ENCODE results near the gene RASGRF2. TPM values are rescaled to one million over a fixed set of nuclear protein-coding genes. Genes with fewer than 3 reads are reported as not detected.

The RASGRF2 gene
- total RNA-seq, 1 donor from 2014 or later = 0.05 TPM

GRCh38 chr5:81075041-81075440, 114.9 kb downstream of the RASGRF2 start:
- peaks cover 4% of the 10 kb centered on the region for H3K27me3 Mint-ChIP-seq (ENCODE audit: unreplicated experiment)
- H3K36me3 Mint-ChIP-seq (ENCODE audit: unreplicated experiment) = no peaks in the 10 kb centered on the region
- H3K27ac Mint-ChIP-seq (ENCODE audit: unreplicated experiment) = no peak overlapping the region
- H3K4me1 Mint-ChIP-seq (ENCODE audit: unreplicated experiment) = no peaks in the 10 kb centered on the region
- TF ChIP-seq, protein P1, sequence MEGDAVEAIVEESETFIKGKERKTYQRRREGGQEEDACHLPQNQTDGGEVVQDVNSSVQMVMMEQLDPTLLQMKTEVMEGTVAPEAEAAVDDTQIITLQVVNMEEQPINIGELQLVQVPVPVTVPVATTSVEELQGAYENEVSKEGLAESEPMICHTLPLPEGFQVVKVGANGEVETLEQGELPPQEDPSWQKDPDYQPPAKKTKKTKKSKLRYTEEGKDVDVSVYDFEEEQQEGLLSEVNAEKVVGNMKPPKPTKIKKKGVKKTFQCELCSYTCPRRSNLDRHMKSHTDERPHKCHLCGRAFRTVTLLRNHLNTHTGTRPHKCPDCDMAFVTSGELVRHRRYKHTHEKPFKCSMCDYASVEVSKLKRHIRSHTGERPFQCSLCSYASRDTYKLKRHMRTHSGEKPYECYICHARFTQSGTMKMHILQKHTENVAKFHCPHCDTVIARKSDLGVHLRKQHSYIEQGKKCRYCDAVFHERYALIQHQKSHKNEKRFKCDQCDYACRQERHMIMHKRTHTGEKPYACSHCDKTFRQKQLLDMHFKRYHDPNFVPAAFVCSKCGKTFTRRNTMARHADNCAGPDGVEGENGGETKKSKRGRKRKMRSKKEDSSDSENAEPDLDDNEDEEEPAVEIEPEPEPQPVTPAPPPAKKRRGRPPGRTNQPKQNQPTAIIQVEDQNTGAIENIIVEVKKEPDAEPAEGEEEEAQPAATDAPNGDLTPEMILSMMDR (IDR thresholded peaks at IDR 0.05) = no peak
- no peak overlapping the region for H3K4me3 Mint-ChIP-seq (ENCODE audit: unreplicated experiment)
- no peak for DNase-seq (ENCODE audit: extremely low spot score, unreplicated experiment)
- peaks cover 4% of the 10 kb centered on the region for H3K9me3 Mint-ChIP-seq (ENCODE audit: unreplicated experiment)

- H3K9me3 Mint-ChIP-seq (ENCODE audit: unreplicated experiment) = peaks cover 4% of the 10 kb centered on the region
- DNase-seq (ENCODE audit: extremely low spot score, unreplicated experiment) = no peak
- H3K27ac Mint-ChIP-seq (ENCODE audit: unreplicated experiment) = no peak overlapping the region
- no peak overlapping the region for H3K4me3 Mint-ChIP-seq (ENCODE audit: unreplicated experiment)
- TF ChIP-seq, protein P1 (IDR thresholded peaks at IDR 0.05) = no peak
- no peaks in the 10 kb centered on the region for H3K4me1 Mint-ChIP-seq (ENCODE audit: unreplicated experiment)
- peaks cover 4% of the 10 kb centered on the region for H3K27me3 Mint-ChIP-seq (ENCODE audit: unreplicated experiment)
- no peaks in the 10 kb centered on the region for H3K36me3 Mint-ChIP-seq (ENCODE audit: unreplicated experiment)
Measured at GRCh38 chr5:81077105-81077504, 116.9 kb downstream of the RASGRF2 start.

DNA sequence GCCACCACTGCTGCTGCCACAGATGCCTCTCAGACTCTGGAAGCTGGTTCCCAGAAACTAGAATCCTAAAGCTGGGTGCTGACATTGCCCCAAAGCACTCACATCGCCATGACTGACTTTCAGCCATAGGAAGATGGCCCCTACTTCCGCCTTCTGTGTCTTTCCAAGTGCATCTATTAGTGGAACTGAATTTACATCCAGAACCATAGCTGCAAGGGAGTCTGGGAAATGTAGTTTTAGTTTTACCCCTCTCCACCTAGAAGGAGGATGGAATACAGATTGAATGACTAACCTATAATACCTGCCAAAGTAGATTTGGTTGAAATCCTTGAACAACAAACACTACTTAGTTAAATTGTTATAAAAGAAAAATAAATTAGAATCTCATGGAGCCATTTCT, 118.8 kb downstream of the RASGRF2 start:
- H3K9me3 Mint-ChIP-seq (ENCODE audit: unreplicated experiment) = peaks cover 4% of the 10 kb centered on the region
- no peak overlapping the region for H3K27ac Mint-ChIP-seq (ENCODE audit: unreplicated experiment)
- TF ChIP-seq, protein P1 (IDR thresholded peaks at IDR 0.05) = no peak
- H3K27me3 Mint-ChIP-seq (ENCODE audit: unreplicated experiment) = peaks cover 4% of the 10 kb centered on the region
- no peak for DNase-seq (ENCODE audit: extremely low spot score, unreplicated experiment)
- H3K36me3 Mint-ChIP-seq (ENCODE audit: unreplicated experiment) = no peaks in the 10 kb centered on the region
- H3K4me3 Mint-ChIP-seq (ENCODE audit: unreplicated experiment) = no peak overlapping the region
- H3K4me1 Mint-ChIP-seq (ENCODE audit: unreplicated experiment) = no peaks in the 10 kb centered on the region

DNA sequence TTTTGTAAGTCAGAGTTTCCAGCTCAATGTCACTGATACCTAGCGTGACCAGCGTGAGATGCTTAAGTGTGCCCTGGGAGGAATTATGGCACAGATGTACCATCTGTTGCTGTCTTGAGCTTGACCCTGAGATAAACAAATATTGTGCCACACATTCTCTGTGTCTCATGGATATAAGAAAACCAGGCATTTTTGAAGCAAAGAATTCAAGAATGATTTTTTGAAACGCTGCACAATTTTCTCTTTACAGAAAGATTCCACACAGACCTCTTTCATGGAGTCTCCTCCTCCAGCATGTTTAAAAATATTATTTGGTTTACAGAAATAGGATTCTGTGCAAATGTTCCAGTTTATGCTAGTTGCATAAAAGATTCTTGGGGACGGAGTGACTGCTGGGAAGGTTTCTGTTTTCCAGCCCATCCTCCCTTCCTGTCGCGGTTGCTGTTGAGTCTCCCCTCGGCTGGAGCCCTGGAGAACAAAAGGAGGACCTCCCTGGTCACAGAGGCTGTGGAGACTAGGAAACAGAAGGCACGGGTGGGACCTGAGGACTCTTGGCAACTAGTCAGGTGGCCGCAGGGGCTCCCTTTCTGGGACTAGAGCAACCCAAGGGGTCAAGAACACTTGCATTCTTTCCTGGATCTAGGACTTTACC, 120.8 kb downstream of the RASGRF2 start:
- Mint-ChIP-seq H3K9me3 (ENCODE audit: unreplicated experiment) (peaks cover 4% of the 10 kb centered on the region), H3K4me1 (ENCODE audit: unreplicated experiment) (no peaks in the 10 kb centered on the region)

GRCh38 chr5:81081461-81081835, 121.3 kb downstream of the RASGRF2 start:
- peaks cover 11% of the 10 kb centered on the region for H3K27me3 Mint-ChIP-seq (ENCODE audit: unreplicated experiment)
- H3K4me3 Mint-ChIP-seq (ENCODE audit: unreplicated experiment) = no peak overlapping the region
- no peaks in the 10 kb centered on the region for H3K4me1 Mint-ChIP-seq (ENCODE audit: unreplicated experiment)
- no peak for DNase-seq (ENCODE audit: extremely low spot score, unreplicated experiment)
- H3K36me3 Mint-ChIP-seq (ENCODE audit: unreplicated experiment) = no peaks in the 10 kb centered on the region
- TF ChIP-seq, protein P1 (IDR thresholded peaks at IDR 0.05) = no peak
- H3K9me3 Mint-ChIP-seq (ENCODE audit: unreplicated experiment) = peaks cover 4% of the 10 kb centered on the region
- no peak overlapping the region for H3K27ac Mint-ChIP-seq (ENCODE audit: unreplicated experiment)

More for the DNA sequence above, 120.8 kb downstream of the RASGRF2 start:
- no peak overlapping the region for H3K27ac Mint-ChIP-seq (ENCODE audit: unreplicated experiment)
- TF ChIP-seq, protein P1 (IDR thresholded peaks at IDR 0.05) = no peak
- peaks cover 11% of the 10 kb centered on the region for H3K27me3 Mint-ChIP-seq (ENCODE audit: unreplicated experiment)
- H3K36me3 Mint-ChIP-seq (ENCODE audit: unreplicated experiment) = no peaks in the 10 kb centered on the region
- DNase-seq (ENCODE audit: extremely low spot score, unreplicated experiment) = no peak
- H3K4me3 Mint-ChIP-seq (ENCODE audit: unreplicated experiment) = no peak overlapping the region

Data from osteocyte (in vitro differentiated cells).